ENCODE measurements around the gene ACAA2. TPM values are rescaled to one million over a fixed set of nuclear protein-coding genes. Genes with fewer than 3 reads are reported as not detected.
"Not testable (repeated sequence)": the region's sequence is repeated elsewhere in the genome, so short reads cannot be mapped to it uniquely, and the experiment has no call there.

The ACAA2 gene
- polyA plus RNA-seq, 3 donors: 20.8 to 109 (median 97.6) TPM

DNA sequence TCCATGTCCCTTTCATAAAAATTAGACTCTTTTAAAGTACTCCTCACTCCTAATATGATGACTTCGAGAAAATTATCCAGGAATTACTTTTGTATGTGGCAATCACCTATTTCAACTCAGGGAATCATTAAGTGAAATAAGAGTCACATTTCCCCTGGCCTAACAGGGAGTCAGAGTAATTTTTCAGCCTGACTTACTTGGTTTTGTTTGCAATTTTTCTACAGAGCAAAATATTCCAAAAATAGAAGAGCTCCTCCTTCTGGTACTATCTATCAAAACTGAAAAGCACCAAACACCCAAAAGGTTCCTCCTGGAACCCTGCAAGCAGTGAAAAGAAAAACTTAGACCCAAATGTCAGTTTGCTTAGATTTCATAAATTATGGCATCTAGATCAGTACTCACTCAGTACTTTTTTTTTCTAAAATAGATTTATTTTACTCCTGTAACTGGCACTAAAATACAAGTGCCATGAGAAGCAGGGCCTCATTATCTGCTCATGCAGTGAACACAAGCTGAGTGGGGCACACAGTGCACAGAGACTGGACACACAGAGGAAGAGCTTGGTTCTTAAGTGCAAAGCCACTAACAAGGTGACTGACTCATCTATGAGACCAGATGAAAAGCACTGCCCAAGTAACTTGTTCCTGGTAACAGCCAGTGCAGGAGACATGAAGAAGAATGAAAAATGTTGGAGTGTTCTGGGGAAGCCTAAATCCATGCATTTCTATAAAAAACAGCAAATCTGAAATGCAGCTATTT, 28.7 kb downstream of the ACAA2 start:
- H3K79me2 ChIP-seq (ENCODE audit: insufficient read depth, low read length): no peaks in the 10 kb centered on the region
- Mint-ChIP-seq H3K36me3 (peaks cover 80 to 81% of the 10 kb centered on the region in 2 donors), H3K9me3 (peaks cover 0 to 10% (median 6%) of the 10 kb centered on the region in 7 donors), H3K27ac (peak overlapping the region in 2 of 7 donors; percentile 6 to 74), H3K4me3 (no peak overlapping the region), H3K27me3 (ENCODE audit: low read depth in 3 of 3) (peaks cover 0 to 3% (median 0%) of the 10 kb centered on the region in 3 donors), H3K4me1 (peaks cover 5% of the 10 kb centered on the region)
- intact Hi-C loops (cut with micrococcal nuclease): no loop called here
- no peaks in the 10 kb centered on the region for H3K27me3 ChIP-seq (ENCODE audit: control insufficient read depth in 2 of 2, insufficient read depth in 2 of 2, low read length in 2 of 2)
- H3K9me3 ChIP-seq (replicated peaks in 1 of 2; ENCODE audit: control insufficient read depth in 1 of 2, insufficient read depth in 1 of 2, low read length in 2 of 2): no peaks in the 10 kb centered on the region
- no peak overlapping the region for H3K4me3 ChIP-seq (replicated peaks in 1 of 3; ENCODE audit: low read depth in 2 of 3, low read length in 3 of 3)
- no peak overlapping the region for H3K4me2 ChIP-seq (replicated peaks; ENCODE audit: extremely low read depth, low read length, poor library complexity, severe bottlenecking)
- no peaks in the 10 kb centered on the region for H3K4me1 ChIP-seq (ENCODE audit: control insufficient read depth in 1 of 2, insufficient read depth in 2 of 2, low read length in 2 of 2)
- no peak overlapping the region for H3K9ac ChIP-seq (ENCODE audit: insufficient read depth, low read length, poor library complexity, severe bottlenecking)
- WGBS (ENCODE audit: insufficient coverage): no CpG with 5 or more reads among the region's 1 CpG
- no peak overlapping the region for H3K27ac ChIP-seq (ENCODE audit: low read depth in 1 of 2, low read length in 2 of 2)
- H2AFZ ChIP-seq (ENCODE audit: insufficient read depth, low read depth, low read length, poor library complexity, severe bottlenecking): no peak overlapping the region
- peaks cover 51 to 99% of the 10 kb centered on the region in 2 donors for H3K36me3 ChIP-seq (replicated peaks in 1 of 2; ENCODE audit: control insufficient read depth in 1 of 2, insufficient read depth in 2 of 2, low read length in 2 of 2)
- TF ChIP-seq, protein P1, sequence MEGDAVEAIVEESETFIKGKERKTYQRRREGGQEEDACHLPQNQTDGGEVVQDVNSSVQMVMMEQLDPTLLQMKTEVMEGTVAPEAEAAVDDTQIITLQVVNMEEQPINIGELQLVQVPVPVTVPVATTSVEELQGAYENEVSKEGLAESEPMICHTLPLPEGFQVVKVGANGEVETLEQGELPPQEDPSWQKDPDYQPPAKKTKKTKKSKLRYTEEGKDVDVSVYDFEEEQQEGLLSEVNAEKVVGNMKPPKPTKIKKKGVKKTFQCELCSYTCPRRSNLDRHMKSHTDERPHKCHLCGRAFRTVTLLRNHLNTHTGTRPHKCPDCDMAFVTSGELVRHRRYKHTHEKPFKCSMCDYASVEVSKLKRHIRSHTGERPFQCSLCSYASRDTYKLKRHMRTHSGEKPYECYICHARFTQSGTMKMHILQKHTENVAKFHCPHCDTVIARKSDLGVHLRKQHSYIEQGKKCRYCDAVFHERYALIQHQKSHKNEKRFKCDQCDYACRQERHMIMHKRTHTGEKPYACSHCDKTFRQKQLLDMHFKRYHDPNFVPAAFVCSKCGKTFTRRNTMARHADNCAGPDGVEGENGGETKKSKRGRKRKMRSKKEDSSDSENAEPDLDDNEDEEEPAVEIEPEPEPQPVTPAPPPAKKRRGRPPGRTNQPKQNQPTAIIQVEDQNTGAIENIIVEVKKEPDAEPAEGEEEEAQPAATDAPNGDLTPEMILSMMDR (IDR thresholded peaks at IDR 0.05): no peak
- H4K20me1 ChIP-seq (ENCODE audit: insufficient read depth, low read length): no peaks in the 10 kb centered on the region
- no peak for DNase-seq

DNA sequence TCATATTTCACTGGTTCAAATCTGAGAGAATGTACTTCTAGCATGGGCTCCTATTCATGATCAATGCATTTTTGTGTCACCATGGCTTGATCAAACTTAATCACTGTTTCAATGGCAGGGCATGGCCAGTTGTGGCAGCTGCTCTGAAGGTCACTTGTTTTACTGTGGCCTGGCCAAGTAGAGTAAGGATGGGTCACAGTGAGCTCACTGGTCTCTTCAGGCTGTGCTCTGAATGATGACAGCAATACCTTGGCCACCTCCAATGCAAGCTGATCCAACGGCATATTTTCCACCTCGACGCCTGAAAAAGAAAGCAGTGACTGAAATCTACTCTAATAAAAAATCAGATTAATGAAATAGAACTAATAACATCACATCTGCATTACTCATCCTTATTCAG, 29.7 kb downstream of the ACAA2 start:
- WGBS (ENCODE audit: insufficient coverage): 100% methylated on average over 3 of the region's 3 CpGs
- peaks cover 80 to 82% of the 10 kb centered on the region in 2 donors for H3K36me3 Mint-ChIP-seq

More for the DNA sequence above, 29.7 kb downstream of the ACAA2 start:
- H3K4me3 Mint-ChIP-seq; H3K9me3 ChIP-seq (replicated peaks in 1 of 2; ENCODE audit: control insufficient read depth in 1 of 2, insufficient read depth in 1 of 2, low read length in 2 of 2); H3K27me3 Mint-ChIP-seq (ENCODE audit: low read depth in 3 of 3); intact Hi-C loops (cut with micrococcal nuclease); DNase-seq; H3K4me1 Mint-ChIP-seq; H3K4me3 ChIP-seq (replicated peaks in 1 of 3; ENCODE audit: low read depth in 2 of 3, low read length in 3 of 3); H3K4me2 ChIP-seq (replicated peaks; ENCODE audit: extremely low read depth, low read length, poor library complexity, severe bottlenecking); H2AFZ ChIP-seq (ENCODE audit: insufficient read depth, low read depth, low read length, poor library complexity, severe bottlenecking); H3K79me2 ChIP-seq (ENCODE audit: insufficient read depth, low read length); H3K27ac Mint-ChIP-seq; H3K27ac ChIP-seq (ENCODE audit: low read depth in 1 of 2, low read length in 2 of 2); H3K9ac ChIP-seq (ENCODE audit: insufficient read depth, low read length, poor library complexity, severe bottlenecking); H3K4me1 ChIP-seq (ENCODE audit: control insufficient read depth in 1 of 2, insufficient read depth in 2 of 2, low read length in 2 of 2); H3K27me3 ChIP-seq (ENCODE audit: control insufficient read depth in 2 of 2, insufficient read depth in 2 of 2, low read length in 2 of 2); H4K20me1 ChIP-seq (ENCODE audit: insufficient read depth, low read length): not testable (repeated sequence)
- peaks cover 7 to 17% (median 14%) of the 10 kb centered on the region in 7 donors for H3K9me3 Mint-ChIP-seq
- H3K36me3 ChIP-seq (replicated peaks in 1 of 2; ENCODE audit: control insufficient read depth in 1 of 2, insufficient read depth in 2 of 2, low read length in 2 of 2): peaks cover 46 to 98% of the 10 kb centered on the region in 2 donors
